ENCODE measurements around the gene TP53AIP1. TPM values are rescaled to one million over a fixed set of nuclear protein-coding genes. Genes with fewer than 3 reads are reported as not detected.

Gene TP53AIP1
- total RNA-seq, 3 donors from 2014 or later (not counting 1 experiment from before 2014, with no cell fraction given), result not detected

DNA sequence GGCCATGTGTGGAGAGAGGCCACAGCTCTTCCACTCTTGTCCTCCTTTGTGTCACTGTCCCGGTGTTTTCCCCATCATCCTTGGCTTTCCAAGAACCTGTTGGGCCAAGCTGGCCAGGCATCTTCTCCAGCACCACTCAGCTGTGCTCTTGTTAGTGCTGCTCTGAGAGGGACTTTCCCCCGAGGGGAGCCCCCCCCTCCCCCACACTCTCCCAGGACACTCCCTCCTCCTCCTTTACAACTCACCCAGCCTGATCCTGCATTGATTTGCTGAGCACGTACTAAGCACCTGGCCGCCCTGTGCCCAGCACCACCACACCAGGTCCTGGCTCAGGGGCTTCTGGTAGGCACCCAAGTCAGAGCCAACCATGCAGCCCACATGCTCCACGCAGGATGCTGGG, 13.2 kb downstream of the TP53AIP1 start:
- Mint-ChIP-seq H3K27me3 (ENCODE audit: low read depth in 2 of 2) (peaks cover 18 to 34% of the 10 kb centered on the region in 2 donors), H3K9me3 (no peaks in the 10 kb centered on the region), H3K4me3 (peak overlapping the region; percentile 9), H3K36me3 (no peaks in the 10 kb centered on the region), H3K27ac (no peak overlapping the region), H3K4me1 (peaks cover 10 to 17% of the 10 kb centered on the region in 2 donors)
- Histone ChIP-seq H3K4me3 (ENCODE audit: low read length) (no peak overlapping the region), H3K9me3 (ENCODE audit: control insufficient read depth, insufficient read depth, low read length) (no peaks in the 10 kb centered on the region), H3K4me1 (ENCODE audit: control insufficient read depth, insufficient read depth, low read length) (peaks cover 3% of the 10 kb centered on the region), H3K36me3 (ENCODE audit: control insufficient read depth, insufficient read depth, low read length) (no peaks in the 10 kb centered on the region), H3K27me3 (ENCODE audit: control insufficient read depth, insufficient read depth, low read length) (no peaks in the 10 kb centered on the region), H3K27ac (ENCODE audit: low read length) (no peak overlapping the region)
- intact Hi-C loops (cut with micrococcal nuclease), result no loop called here
- TF ChIP-seq, protein P1, sequence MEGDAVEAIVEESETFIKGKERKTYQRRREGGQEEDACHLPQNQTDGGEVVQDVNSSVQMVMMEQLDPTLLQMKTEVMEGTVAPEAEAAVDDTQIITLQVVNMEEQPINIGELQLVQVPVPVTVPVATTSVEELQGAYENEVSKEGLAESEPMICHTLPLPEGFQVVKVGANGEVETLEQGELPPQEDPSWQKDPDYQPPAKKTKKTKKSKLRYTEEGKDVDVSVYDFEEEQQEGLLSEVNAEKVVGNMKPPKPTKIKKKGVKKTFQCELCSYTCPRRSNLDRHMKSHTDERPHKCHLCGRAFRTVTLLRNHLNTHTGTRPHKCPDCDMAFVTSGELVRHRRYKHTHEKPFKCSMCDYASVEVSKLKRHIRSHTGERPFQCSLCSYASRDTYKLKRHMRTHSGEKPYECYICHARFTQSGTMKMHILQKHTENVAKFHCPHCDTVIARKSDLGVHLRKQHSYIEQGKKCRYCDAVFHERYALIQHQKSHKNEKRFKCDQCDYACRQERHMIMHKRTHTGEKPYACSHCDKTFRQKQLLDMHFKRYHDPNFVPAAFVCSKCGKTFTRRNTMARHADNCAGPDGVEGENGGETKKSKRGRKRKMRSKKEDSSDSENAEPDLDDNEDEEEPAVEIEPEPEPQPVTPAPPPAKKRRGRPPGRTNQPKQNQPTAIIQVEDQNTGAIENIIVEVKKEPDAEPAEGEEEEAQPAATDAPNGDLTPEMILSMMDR (IDR thresholded peaks at IDR 0.05), result no peak
- no peak for ATAC-seq
- DNase-seq, result no peak
- 90% methylated on average over 5 of the region's 5 CpGs for WGBS (ENCODE audit: insufficient coverage)

DNA sequence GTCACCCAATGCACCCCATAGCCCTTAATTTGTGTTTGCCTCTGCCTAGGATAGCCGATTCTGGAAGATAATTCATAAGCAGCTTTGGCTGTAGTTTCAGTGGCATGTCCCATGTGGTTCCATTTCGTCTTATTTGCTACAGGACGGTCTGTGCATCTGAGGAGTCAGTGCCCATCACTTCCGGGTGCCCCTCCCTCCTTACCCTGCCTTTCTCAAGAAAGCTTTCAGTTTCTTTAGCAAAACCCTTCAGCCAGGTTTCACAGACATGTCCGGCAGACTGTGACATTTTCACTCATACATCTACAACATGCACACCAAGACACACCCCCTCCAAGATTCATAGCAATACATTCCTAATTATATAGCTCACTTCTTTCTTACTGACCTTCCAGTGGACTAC, 14.3 kb downstream of the TP53AIP1 start:
- intact Hi-C loops (cut with micrococcal nuclease), result no loop called here
- 44% methylated on average over 5 of the region's 5 CpGs for WGBS (ENCODE audit: insufficient coverage)
- peaks cover 10 to 17% of the 10 kb centered on the region in 2 donors for H3K4me1 Mint-ChIP-seq
- H3K9me3 ChIP-seq (ENCODE audit: control insufficient read depth, insufficient read depth, low read length), result no peaks in the 10 kb centered on the region
- H3K27ac Mint-ChIP-seq, result no peak overlapping the region
- peak overlapping the region; percentile 41 for H3K4me3 Mint-ChIP-seq
- H3K4me3 ChIP-seq (ENCODE audit: low read length), result no peak overlapping the region
- H3K9me3 Mint-ChIP-seq, result no peaks in the 10 kb centered on the region
- peak; percentile 69 to 83 (median 72) for ATAC-seq
- no peaks in the 10 kb centered on the region for H3K27me3 ChIP-seq (ENCODE audit: control insufficient read depth, insufficient read depth, low read length)
- H3K27ac ChIP-seq (ENCODE audit: low read length), result no peak overlapping the region
- peaks cover 23 to 45% of the 10 kb centered on the region in 2 donors for H3K27me3 Mint-ChIP-seq (ENCODE audit: low read depth in 2 of 2)
- H3K36me3 Mint-ChIP-seq, result no peaks in the 10 kb centered on the region
- H3K36me3 ChIP-seq (ENCODE audit: control insufficient read depth, insufficient read depth, low read length), result no peaks in the 10 kb centered on the region
- peak in 1 of 2 donors; percentile 36 for DNase-seq
- TF ChIP-seq, protein P1 (IDR thresholded peaks at IDR 0.05), result no peak
- peaks cover 3% of the 10 kb centered on the region for H3K4me1 ChIP-seq (ENCODE audit: control insufficient read depth, insufficient read depth, low read length)

DNA sequence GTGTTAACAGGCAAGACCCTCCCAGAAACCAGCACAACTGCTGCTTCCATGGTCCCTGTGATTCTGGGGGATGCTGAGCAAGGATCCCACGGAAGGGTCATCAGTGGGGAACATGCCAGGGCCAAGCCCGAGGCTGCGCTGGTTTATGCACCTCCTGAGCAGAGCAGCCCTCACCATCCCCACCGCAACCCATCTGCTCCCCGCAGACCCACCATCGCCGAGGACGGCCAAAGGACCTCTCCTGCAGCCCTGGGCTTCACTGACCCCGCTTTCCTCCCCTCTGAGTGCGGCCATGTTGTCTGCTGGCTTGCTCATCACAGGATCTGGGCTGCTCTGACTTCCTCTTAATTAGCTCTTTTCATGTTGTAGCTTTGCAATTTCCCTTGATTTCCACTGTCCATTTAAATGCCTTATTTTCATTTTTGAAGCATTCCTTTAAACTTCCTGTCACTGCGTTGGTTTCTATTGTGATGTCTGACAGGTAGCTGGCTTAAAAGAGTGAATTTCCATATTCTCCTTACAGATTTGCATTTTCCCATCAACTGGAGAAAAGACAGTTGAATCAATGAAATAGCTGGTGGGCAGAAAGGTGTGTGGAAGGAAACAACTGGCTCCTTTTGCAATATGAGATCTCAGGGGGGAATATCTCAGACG, 14.9 kb downstream of the TP53AIP1 start:
- H3K4me1 Mint-ChIP-seq, result peaks cover 10 to 17% of the 10 kb centered on the region in 2 donors
- no peak for ATAC-seq
- intact Hi-C loops (cut with micrococcal nuclease), result no loop called here
- Histone ChIP-seq H3K4me3 (ENCODE audit: low read length) (no peak overlapping the region), H3K27ac (ENCODE audit: low read length) (no peak overlapping the region), H3K4me1 (ENCODE audit: control insufficient read depth, insufficient read depth, low read length) (peaks cover 3% of the 10 kb centered on the region), H3K27me3 (ENCODE audit: control insufficient read depth, insufficient read depth, low read length) (no peaks in the 10 kb centered on the region), H3K9me3 (ENCODE audit: control insufficient read depth, insufficient read depth, low read length) (no peaks in the 10 kb centered on the region), H3K36me3 (ENCODE audit: control insufficient read depth, insufficient read depth, low read length) (no peaks in the 10 kb centered on the region)
- H3K36me3 Mint-ChIP-seq, result no peaks in the 10 kb centered on the region
- H3K9me3 Mint-ChIP-seq, result no peaks in the 10 kb centered on the region
- WGBS (ENCODE audit: insufficient coverage), result 93% methylated on average over 10 of the region's 12 CpGs
- no peak overlapping the region for H3K4me3 Mint-ChIP-seq
- TF ChIP-seq, protein P1 (IDR thresholded peaks at IDR 0.05), result no peak
- H3K27me3 Mint-ChIP-seq (ENCODE audit: low read depth in 2 of 2), result peaks cover 23 to 45% of the 10 kb centered on the region in 2 donors
- H3K27ac Mint-ChIP-seq, result no peak overlapping the region
- no peak for DNase-seq

DNA sequence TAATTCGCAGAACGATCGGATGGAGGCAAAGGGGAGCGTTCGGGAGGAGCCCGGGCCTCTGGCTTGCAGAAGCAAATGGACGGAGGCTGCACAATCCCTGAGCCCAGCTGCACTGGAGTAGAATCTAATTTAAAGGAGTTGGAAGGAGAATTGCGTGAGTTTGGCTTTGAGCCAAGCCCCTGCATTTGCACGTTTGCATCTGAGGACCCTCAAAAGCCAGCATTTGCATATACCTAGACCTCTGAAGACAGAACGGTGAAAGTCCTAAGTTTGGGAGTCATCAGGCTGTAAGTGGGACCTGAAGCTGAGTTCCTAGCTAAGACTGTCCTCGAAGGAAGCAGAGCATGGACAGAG, 15.6 kb downstream of the TP53AIP1 start:
- DNase-seq, result no peak
- Mint-ChIP-seq H3K9me3 (no peaks in the 10 kb centered on the region), H3K27me3 (ENCODE audit: low read depth in 2 of 2) (peaks cover 25 to 43% of the 10 kb centered on the region in 2 donors), H3K4me3 (no peak overlapping the region), H3K4me1 (peaks cover 10 to 17% of the 10 kb centered on the region in 2 donors), H3K36me3 (no peaks in the 10 kb centered on the region), H3K27ac (no peak overlapping the region)
- intact Hi-C loops (cut with micrococcal nuclease), result no loop called here
- TF ChIP-seq, protein P1 (IDR thresholded peaks at IDR 0.05), result no peak
- H3K27me3 ChIP-seq (ENCODE audit: control insufficient read depth, insufficient read depth, low read length), result no peaks in the 10 kb centered on the region
- H3K4me3 ChIP-seq (ENCODE audit: low read length), result no peak overlapping the region
- no peak for ATAC-seq
- no peaks in the 10 kb centered on the region for H3K9me3 ChIP-seq (ENCODE audit: control insufficient read depth, insufficient read depth, low read length)
- WGBS (ENCODE audit: insufficient coverage), result 92% methylated on average over 11 of the region's 11 CpGs
- H3K27ac ChIP-seq (ENCODE audit: low read length), result no peak overlapping the region
- H3K4me1 ChIP-seq (ENCODE audit: control insufficient read depth, insufficient read depth, low read length), result peaks cover 3% of the 10 kb centered on the region
- H3K36me3 ChIP-seq (ENCODE audit: control insufficient read depth, insufficient read depth, low read length), result no peaks in the 10 kb centered on the region
